GM18951 (cell line): Measurements from ENCODE around the gene AP1AR.
"Not testable (repeated sequence)": the region's sequence is repeated elsewhere in the genome, so short reads cannot be mapped to it uniquely, and the experiment has no call there.

Experiments used
- POLR2A ChIP-seq: IDR thresholded peaks from 4 replicates; pipeline ENCODE4 v1.6.1; 2011; ENCODE audit warnings: mild to moderate bottlenecking; ENCODE audit not compliant: insufficient read length, insufficient read depth; ENCODE audit errors: extremely low read depth
- in situ Hi-C: fragments of 300-500 bp; cut with MboI; formaldehyde crosslinking; loops from one replicate; pipeline ENCODE4 v1.12.0; 2022; ENCODE audit warnings: low sequenced_read_pairs, mixed read lengths, inconsistent platforms; ENCODE audit not compliant: unreplicated experiment

AP1AR gene

GRCh38 chr4:112296949-112297880 is 65.6 kb downstream of the AP1AR start, which contains the start of gene ALPK1:
ALPK1 (plus strand) TSS chr4:112297369.
- no peak for TF ChIP-seq POLR2A
- in situ Hi-C loops = no loop called here

- TF ChIP-seq POLR2A = no peak
- in situ Hi-C loops = no loop called here
Measured at GRCh38 chr4:112299721-112300120, 68.1 kb downstream of the AP1AR start.

- in situ Hi-C loops = no loop called here
- TF ChIP-seq POLR2A = no peak
Measured at GRCh38 chr4:112302320-112303274, 71.0 kb downstream of the AP1AR start.

- in situ Hi-C loops = not testable (repeated sequence)
Measured at GRCh38 chr4:112305477-112305876, 73.9 kb downstream of the AP1AR start.

- in situ Hi-C loops = not testable (repeated sequence)
Measured at GRCh38 chr4:112309263-112309791, 77.7 kb downstream of the AP1AR start.

- in situ Hi-C loops = no loop called here
Measured at GRCh38 chr4:112311516-112311915, 79.9 kb downstream of the AP1AR start.

GRCh38 chr4:112312610-112313239 is 81.1 kb downstream of the AP1AR start:
- no peak for TF ChIP-seq POLR2A
- in situ Hi-C loops = no loop called here

More at GRCh38 chr4:112311516-112311915, 79.9 kb downstream of the AP1AR start:
- TF ChIP-seq POLR2A = no peak

GRCh38 chr4:112315446-112315845 is 83.9 kb downstream of the AP1AR start:
- no peak for TF ChIP-seq POLR2A
- in situ Hi-C loops = no loop called here

GRCh38 chr4:112316360-112316759 is 84.8 kb downstream of the AP1AR start:
- in situ Hi-C loops = no loop called here
- TF ChIP-seq POLR2A = no peak

- TF ChIP-seq POLR2A = no peak
- in situ Hi-C loops = no loop called here
Measured at GRCh38 chr4:112318239-112319142, 86.9 kb downstream of the AP1AR start.
